ENCODE results near the gene PSD4.

PSD4 gene

DNA sequence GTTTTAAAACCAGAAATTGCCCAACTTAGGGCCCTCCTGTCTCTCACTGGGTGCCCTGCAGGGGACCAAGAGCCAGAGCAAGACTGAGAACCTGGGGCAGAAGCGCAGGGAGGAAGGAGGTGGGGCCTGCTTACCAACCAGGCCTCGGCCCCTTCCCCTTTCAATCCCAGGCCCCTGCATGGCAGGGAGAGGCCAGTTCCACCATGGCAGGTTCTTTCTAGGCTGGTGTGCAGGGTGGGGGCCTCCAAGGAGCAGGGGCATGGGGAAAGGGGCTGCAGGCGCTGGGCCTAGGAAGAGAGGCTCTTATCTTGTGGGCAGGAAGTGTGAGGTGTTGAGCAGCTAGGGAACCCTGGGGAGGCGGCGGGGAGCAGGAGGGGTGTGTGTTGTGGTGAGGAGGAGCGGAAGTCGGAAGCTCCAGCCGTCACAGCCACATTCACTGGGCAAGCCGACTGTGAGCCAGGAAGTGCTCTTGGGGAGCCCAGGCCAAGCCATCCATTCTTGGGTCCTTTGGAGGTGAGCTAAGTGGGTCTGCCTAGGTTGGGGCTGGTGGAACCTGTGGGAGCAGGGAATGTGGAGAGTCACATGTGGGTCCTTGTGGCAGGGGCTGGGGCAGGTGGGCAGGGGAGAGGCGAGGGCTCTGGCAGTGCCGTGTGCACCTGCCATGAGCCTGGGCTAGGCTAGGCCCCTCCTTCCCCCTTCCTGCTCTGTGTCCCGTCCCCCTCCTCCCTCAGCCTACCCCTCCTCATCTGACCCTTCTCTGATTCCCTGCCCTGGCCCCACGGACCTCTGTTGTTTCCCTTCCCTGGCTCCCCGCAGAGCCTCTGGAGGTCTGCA lies at the start of gene PSD4:
PSD4 (plus strand) TSS at position 430 of the 834 bp plus-strand sequence. CDS start 8,486 bp downstream, outside the sequence.
- DNase-seq = no peak

DNA sequence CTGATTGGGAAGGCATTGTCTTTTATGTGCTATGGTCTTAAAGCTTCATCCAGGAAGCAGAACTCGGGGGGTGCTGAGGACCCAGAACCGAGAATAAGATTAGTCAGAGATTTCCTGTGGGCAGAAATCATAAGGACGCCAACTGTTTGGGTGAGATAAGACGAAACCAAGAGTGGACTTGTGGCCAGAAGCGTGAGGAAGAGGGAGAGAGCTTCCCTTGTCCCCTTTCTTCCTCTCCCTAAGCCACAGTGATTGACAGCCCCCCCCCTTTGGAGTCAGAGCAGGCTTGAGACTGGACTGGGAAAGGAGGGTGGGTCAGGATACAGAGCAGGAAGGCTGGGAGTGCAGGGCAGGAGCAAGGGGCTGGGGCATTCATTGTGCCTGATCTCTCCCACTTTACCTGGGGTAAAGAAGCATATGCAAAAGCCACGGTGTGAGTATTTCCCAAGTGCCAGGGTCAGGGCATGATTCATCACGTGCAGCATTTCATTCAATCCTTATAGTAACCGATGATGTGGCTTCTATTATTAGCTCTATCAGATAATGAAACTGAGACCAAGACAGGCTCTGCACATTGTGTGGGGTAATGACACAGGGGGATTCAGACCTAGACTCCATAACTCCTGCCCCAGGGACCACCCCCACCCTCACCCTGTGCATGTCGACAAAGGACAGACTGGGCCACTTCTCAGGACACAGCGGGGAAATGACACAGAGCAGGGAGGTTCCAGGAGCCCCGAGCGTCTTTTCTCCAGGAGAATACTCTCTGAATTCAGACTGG lies 49.4 kb upstream of the PSD4 start:
- no peak for DNase-seq

DNA sequence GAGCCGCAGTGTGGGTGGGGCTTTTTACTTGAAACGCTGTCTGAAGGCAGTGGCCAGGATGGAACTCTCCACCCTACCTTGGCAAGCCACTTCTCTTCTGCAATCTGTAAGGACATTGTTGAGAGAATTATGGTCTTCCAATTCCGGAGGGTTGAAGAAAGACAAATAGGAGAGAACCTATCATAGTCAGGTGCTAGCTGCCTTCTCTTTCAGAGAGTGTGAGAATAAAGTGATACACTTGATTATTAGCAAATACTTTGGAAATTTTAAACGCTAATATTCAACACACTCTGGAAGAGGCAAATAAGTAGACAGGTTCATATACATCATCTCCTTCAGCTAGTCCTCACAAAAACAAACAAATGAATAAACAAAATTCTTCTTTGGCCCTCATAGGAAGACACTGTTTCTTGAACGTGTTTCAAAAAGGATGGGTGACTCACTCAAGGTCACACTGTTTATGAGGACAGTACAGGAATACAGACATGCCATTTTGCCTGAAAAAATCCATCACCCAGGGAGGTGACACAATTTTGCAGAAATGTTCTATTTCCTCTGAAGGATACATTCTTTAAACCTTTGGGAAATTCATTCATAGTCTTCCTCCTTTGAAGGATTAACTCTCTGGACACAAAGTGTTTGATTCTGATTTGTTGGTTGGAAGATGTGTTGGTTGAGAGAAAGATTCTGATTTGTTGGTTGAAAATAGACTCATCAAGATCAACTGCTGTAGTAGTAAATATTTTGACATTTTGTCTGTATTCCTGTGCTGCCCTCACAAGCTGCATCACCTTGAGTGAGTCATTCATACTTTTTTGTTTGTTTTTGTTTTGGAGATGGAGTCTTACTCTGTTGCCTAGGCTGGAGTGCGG lies 48.6 kb upstream of the PSD4 start:
- DNase-seq = no peak

DNA sequence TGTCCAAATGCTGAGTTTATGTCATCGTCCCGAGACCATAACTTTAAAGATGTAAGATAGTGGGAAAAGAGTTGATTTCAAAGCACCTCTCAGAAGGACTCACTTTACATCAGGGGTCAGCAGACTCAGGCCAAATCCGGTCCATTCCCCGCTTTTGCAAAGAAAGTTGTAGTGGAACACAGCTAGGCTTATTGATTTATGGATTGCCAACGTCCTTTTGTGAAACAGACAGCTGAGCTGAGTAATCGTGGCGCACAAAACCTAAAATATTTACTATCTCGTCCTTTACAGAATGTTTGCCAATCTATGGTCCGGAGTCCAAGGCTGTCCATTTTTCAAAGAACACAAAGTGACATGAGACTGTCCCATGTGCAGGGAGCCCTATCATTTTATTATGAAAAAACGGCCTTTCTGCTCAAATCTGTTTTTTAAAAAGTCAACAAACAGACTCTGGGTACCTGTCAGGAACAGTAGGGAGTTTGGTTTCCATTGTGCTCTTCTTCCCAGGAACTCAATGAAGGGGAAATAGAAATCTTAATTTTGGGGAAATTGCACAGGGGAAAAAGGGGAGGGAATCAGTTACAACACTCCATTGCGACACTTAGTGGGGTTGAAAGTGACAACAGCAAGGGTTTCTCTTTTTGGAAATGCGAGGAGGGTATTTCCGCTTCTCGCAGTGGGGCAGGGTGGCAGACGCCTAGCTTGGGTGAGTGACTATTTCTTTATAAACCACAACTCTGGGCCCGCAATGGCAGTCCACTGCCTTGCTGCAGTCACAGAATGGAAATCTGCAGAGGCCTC lies 46.7 kb upstream of the PSD4 start, which contains the start of gene IL1RN:
IL1RN (plus strand) TSS at position 754 of the 801 bp plus-strand sequence; CDS start at position 781, 27 bp downstream.
- DNase-seq = no peak

DNA sequence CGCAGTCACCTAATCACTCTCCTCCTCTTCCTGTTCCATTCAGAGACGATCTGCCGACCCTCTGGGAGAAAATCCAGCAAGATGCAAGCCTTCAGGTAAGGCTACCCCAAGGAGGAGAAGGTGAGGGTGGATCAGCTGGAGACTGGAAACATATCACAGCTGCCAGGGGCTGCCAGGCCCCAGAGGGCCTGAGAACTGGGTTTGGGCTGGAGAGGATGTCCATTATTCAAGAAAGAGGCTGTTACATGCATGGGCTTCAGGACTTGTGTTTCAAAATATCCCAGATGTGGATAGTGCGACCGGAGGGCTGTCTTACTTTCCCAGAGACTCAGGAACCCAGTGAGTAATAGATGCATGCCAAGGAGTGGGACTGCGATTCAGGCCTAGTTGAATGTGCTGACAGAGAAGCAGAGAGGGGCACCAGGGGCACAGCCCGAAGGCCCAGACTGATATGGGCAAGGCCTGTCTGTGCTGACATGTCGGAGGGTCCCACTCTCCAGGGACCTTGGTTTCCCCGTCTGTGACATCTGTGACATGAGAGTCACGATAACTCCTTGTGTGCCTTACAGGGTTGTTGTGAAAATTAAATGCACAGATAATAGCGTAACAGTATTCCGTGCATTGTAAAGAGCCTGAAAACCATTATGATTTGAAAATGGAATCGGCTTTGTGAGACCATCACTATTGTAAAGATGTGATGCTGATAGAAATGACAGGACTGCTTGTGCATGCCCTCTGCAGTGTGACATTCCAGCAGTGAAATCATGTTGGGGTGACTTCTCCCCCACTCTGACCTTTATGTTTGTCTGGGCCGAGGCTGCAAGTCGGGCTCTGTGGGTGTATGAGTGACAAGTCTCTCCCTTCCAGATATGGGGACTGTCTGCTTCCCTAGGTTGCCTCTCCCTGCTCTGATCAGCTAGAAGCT lies 45.9 kb upstream of the PSD4 start:
- DNase-seq = no peak

DNA sequence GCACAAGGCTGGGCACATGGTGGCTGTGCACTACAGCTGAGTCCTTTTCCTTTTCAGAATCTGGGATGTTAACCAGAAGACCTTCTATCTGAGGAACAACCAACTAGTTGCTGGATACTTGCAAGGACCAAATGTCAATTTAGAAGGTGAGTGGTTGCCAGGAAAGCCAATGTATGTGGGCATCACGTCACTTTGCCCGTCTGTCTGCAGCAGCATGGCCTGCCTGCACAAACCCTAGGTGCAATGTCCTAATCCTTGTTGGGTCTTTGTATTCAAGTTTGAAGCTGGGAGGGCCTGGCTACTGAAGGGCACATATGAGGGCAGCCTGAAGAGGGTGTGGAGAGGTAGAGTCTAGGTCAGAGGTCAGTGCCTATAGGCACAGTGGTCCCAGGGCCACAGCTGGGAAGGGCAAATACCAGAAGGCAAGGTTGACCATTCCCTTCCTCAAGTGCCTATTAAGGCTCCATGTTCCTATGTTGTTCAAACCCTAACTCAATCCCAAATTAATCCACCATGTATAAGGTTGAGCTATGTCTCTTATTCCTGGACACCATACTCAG lies 44.2 kb upstream of the PSD4 start:
- no peak for DNase-seq

DNA sequence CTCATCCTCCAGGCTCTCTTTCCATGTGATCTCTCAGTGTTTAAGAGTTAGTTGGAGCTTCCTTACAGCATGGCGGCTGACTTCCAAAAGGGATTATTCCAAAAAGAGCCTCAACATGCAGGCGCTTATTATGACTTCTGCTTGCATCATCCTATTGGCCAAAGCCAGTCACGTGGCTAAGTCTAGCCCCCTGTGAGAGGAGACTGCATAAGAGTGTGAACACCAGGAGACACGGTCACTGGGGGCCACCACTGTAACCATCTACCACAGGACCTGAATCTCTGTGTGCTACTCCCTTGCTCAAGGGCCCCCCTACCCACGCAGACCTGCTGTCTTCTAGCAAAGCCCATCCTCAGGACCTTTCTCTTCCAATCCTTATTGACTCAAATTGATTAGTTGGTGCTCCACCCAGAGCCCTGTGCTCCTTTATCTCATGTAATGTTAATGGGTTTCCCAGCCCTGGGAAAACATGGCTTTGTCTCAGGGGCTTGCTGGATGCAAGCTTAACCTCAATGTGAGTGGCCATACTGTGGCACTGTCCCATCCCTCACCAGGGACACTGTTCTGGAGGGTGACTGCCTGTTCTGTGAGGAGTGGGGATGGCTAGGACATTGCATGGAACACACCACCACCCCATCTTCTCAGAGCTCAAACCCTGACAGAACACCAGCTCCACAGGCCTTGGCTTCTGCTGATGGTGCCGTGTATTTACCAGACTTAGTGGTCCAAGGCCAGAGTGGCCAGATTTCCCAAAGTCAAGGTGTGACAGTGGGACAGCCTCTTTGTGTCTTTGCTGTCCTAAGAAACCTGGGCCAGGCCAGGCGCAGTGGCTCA lies 42.2 kb upstream of the PSD4 start:
- DNase-seq = no peak

DNA sequence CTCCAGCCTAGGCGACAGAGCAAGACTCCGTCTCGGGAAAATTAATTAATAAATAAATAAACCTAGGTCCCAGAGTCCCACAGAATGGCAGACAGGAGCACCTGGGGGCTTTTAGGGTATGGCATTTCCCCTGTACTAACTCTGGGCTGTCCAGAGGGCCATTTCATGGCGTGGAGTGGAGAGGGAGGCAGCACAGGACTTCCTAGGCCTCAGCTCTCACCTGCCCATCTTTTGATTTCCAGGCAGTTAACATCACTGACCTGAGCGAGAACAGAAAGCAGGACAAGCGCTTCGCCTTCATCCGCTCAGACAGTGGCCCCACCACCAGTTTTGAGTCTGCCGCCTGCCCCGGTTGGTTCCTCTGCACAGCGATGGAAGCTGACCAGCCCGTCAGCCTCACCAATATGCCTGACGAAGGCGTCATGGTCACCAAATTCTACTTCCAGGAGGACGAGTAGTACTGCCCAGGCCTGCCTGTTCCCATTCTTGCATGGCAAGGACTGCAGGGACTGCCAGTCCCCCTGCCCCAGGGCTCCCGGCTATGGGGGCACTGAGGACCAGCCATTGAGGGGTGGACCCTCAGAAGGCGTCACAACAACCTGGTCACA lies 41.3 kb upstream of the PSD4 start:
- DNase-seq = no peak

DNA sequence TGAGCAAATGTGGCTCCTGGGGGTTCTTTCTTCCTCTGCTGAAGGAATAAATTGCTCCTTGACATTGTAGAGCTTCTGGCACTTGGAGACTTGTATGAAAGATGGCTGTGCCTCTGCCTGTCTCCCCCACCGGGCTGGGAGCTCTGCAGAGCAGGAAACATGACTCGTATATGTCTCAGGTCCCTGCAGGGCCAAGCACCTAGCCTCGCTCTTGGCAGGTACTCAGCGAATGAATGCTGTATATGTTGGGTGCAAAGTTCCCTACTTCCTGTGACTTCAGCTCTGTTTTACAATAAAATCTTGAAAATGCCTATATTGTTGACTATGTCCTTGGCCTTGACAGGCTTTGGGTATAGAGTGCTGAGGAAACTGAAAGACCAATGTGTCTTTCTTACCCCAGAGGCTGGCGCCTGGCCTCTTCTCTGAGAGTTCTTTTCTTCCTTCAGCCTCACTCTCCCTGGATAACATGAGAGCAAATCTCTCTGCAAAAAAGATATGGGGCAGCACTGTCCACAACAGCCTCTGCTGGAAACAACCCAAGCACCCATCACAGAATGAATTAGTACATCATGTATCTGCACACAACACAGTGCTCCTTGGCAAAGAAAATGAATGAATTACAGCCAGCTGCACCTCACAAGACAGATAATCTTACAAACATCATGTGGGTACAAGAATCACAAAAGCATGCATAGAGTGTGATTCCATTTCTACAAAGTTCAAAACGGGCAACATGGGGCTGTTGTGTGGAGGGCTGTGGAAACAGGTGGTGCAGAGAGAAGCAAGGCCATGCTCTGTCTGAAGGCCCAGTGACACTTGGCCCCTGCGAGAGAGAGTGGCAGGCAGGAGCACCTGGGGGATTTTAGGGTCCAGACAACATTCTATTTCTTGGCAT lies 39.8 kb upstream of the PSD4 start:
- no peak for DNase-seq

DNA sequence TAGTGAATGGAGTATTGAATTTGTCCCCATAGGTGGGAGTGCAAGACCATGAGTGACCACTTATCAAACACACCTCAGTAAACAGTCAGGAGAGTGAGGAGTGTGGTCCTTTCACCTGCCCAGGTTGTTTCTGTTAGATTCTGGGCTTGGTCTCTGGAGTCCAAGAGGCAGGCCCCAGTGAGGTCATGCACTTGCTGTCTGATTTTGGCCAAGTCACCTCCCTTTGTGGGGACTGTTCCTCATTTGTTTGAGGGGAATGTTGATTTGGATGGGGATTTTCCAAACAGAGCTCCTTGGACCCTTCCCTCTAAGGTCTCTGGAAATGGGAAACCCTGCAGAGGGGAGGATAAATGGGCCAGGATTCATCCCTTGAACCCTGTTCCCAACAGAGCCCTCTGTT lies 39.1 kb upstream of the PSD4 start:
- DNase-seq = no peak

DNA sequence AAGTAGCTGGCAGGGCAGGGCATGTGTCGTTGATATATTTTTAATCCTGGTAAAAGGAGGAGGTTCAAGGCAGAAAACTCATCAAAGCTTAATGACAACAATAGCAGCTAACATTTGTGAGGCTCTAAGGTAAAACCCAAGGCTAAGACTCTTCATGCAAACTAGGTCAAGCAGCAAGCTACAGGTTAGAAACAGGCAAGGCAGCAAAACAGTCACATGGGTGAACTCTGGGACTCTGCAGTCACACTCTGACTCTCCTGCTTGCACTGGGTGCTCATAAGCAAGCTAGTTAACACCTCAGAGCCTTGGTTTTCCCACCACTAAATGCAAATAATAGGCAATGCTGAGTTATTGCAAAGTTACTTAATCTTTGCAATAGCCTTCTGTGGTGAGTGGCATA lies 38.5 kb upstream of the PSD4 start:
- no peak for DNase-seq

DNA sequence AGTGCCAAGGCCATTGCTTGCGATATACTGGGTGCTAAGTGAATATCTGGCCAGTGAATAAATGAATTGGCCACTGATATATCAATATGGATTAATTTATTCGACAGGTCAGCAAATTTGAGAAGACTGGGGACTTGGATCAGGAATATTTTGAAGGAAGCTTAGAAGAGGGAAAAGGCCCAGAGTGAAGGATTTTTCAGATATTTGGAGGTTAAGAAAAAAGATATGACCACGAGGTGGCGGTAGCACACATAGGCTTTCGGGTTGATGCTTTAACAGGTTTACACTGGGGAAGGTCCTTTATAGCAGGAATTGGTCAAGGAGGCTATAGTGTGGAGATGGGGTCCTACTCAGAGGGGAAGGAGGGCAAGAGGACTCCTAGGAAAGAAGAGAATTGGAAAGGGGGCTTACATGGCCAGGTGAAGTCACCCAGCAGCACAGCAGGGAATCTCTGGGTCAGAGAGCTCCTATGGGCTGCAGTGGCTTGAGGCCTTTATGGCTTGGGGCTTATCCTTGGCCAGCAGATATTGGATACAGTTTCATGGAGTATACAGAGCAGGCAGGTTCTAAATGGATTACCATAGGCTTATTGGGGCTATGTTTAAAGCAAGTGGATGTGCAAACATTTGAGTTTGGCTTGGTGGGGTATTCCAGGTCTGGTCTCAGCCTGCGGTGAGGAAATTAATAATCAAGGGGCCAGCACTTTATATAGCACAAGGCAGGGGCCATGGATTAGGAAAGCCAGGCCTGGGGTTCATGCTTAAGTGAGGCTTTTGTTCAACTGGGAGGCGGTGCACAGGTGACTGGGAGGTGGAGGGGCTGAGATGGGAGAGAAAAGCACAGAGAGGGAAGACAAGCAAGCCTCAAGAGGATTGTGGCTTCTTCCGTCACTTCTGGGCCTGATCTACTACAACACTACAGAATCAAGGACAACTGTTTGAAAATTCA lies 36.7 kb upstream of the PSD4 start:
- DNase-seq = peak; percentile 39

DNA sequence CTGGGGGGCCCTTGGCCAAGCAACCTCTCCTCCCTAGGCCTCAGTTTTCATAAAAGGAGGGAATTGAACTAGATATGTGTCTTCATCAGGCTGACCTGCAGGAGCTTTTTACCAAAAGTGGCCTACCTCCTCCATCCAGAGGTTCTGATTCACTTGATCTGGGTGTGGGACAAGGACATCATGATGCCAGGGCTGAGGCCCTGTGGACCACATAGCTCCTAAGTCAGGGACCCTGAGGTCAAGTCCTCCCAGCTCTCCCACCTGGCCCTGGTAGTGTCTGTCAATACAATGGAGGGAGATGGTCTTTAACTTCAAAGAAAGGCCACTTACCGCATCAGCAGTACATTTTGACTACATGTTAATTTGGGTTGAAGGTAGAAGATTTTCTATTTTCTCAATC lies 35.9 kb upstream of the PSD4 start:
- no peak for DNase-seq

DNA sequence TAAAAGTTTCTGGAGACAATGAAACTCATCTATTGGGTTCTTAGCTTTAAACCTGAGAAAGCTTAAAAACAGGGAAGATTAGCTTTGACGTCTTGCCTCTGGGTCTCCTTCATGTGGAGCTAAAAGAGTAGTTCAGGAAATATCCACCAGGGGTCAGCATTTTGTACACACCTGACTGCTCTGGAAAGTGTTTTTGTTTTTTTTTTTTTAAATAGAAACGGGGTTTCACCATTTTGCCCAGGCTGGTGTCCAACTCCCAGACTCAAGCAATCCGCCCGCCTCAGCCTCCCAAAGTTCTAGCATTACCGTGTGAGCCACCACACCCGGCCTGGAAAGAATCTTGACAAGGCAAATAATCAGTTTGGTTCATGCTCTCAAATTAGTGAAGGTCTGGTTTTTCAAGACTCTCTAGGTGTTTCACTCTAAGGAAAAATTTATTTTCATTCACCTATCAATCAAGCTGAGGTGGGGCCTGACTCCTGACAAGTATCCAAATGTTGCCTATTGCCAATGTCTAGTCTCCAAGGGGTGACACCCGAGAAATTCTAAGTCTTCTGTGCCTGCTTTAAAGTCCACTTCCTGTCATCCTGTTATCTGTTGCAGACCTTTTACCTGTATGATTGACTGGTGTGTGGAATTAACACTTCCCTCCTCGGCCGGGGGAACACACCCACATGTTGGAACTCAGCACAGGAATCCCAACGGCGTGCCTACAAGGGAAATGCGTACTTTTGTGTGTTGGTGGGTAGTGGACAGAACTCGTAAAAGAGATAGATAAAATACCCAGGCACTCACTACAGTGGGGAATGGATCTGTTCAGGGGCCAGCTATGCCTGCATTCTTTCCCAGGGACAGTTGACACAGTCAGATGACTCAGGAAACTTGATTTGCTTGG lies 35.1 kb upstream of the PSD4 start:
- DNase-seq = peak; percentile 66

DNA sequence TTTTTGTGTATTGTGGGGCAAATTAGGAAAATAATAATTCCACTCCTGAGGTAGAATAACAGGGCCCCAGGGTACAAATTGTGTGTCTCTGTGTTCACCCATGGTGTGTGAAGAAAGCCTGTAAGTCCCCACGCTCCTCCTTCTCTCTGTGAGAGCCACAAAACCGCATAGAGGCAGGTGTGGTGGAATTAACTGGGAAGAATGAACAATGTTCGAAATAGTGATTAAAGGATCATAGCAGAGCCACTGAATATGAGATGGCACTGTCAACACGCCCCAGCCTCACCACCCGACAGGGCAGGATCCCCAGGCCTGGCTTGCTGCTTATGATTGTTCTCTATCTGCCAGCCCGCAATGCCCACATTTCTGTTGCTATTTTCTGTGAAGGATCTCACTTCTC lies 32.3 kb upstream of the PSD4 start:
- DNase-seq = no peak

DNA sequence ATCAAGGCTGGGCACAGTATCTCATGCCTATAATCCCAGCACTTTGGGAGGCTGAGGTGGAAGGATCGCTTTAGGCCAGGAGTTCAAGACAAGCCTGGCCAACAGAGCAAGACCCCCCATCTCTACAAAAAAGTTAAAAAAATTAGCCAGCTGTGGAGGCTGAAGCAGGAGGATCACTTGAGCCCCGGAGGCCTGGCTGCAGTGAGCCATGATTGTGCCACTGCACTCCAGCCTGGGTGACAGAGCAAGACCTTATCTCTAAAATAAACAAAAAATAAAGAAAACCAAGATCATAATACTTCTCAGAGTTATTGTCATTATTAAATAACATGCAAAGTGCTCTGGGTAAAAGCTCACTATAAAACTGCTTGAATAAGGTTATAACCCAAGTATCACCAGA lies 31.5 kb upstream of the PSD4 start:
- DNase-seq = no peak

Data from DMS79 treated with DMSO at 0.1 percent for 48 hours (cell line).